Upper lobe of left lung (tissue), 4 donors: ENCODE measurements around the gene SLC9A4.

ENCODE experiments used
- POLR2AphosphoS5 ChIP-seq, 2 donors: sonication (generic); formaldehyde crosslinking; IDR thresholded peaks; one replicate each; pipeline ENCODE4 v1.5.1; 2017; ENCODE audit warnings: antibody characterized with exemption in 2 of 2
- TF ChIP-seq, protein P1 (sequence below), 6 experiments: fragments of 450-650 bp in 4 of 6; fragments of 200-600 bp in 2 of 6; sonication (generic) in 2 of 6; IDR thresholded peaks; one replicate each; pipeline ENCODE4 v1.5.1; 2016 to 2019; ENCODE audit warnings: antibody characterized with exemption in 6 of 6

GRCh38 chr2:102499558-102499957, 26.5 kb downstream of the SLC9A4 start:
- TF ChIP-seq, protein P1, sequence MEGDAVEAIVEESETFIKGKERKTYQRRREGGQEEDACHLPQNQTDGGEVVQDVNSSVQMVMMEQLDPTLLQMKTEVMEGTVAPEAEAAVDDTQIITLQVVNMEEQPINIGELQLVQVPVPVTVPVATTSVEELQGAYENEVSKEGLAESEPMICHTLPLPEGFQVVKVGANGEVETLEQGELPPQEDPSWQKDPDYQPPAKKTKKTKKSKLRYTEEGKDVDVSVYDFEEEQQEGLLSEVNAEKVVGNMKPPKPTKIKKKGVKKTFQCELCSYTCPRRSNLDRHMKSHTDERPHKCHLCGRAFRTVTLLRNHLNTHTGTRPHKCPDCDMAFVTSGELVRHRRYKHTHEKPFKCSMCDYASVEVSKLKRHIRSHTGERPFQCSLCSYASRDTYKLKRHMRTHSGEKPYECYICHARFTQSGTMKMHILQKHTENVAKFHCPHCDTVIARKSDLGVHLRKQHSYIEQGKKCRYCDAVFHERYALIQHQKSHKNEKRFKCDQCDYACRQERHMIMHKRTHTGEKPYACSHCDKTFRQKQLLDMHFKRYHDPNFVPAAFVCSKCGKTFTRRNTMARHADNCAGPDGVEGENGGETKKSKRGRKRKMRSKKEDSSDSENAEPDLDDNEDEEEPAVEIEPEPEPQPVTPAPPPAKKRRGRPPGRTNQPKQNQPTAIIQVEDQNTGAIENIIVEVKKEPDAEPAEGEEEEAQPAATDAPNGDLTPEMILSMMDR (IDR thresholded peaks at IDR 0.05) = no peak
- no peak for TF ChIP-seq POLR2AphosphoS5 (IDR thresholded peaks at IDR 0.05)
